H1 (cell line): ENCODE data around the gene TOR1AIP1.

Experiments
- GABPA ChIP-seq: IDR thresholded peaks from 2 replicates; pipeline ENCODE4 v1.6.1; 2011; ENCODE audit warnings: mild to moderate bottlenecking, low read length, moderate library complexity, borderline replicate concordance; ENCODE audit not compliant: insufficient read depth
- JUND ChIP-seq: IDR thresholded peaks from 2 replicates; pipeline ENCODE4 v1.6.1; 2011; ENCODE audit warnings: mild to moderate bottlenecking, improper control_type of control experiment, low read length
- MAFK ChIP-seq: IDR thresholded peaks from 2 replicates; pipeline ENCODE4 v1.6.1; 2012; ENCODE audit warnings: low read depth, mild to moderate bottlenecking, improper control_type of control experiment, low read length
- NRF1 ChIP-seq: IDR thresholded peaks from 2 replicates; pipeline ENCODE4 v1.6.1; 2011; ENCODE audit warnings: mild to moderate bottlenecking, low read depth, low read length, improper control_type of control experiment
- POLR2A ChIP-seq, 2 experiments: IDR thresholded peaks; 1 replicate in 1 of 2; 2 replicates in 1 of 2; pipeline ENCODE4 v1.6.1; 2011; ENCODE audit warnings: low read depth in 2 of 2, low read length in 2 of 2, mild to moderate bottlenecking in 2 of 2; ENCODE audit errors: control extremely low read depth in 1 of 2
- POLR2AphosphoS5 ChIP-seq: IDR thresholded peaks from 2 replicates; pipeline ENCODE4 v1.6.1; 2011; ENCODE audit warnings: low read depth, low read length
- TF ChIP-seq, protein P1 (sequence below), 3 experiments: IDR thresholded peaks; 1 replicate in 2 of 3; 2 replicates in 1 of 3; pipeline versions ENCODE4 v1.5.1 to v1.6.1; 2011; ENCODE audit warnings: low read length in 3 of 3, mild to moderate bottlenecking in 3 of 3, inconsistent platforms in 2 of 3, low read depth in 1 of 3, moderate library complexity in 1 of 3; ENCODE audit not compliant: insufficient read depth in 1 of 3; ENCODE audit errors: control extremely low read depth in 1 of 3
- TF ChIP-seq, protein P2 (sequence below): IDR thresholded peaks from 2 replicates; pipeline ENCODE4 v1.6.1; 2012; ENCODE audit warnings: low read length, inconsistent platforms

DNA sequence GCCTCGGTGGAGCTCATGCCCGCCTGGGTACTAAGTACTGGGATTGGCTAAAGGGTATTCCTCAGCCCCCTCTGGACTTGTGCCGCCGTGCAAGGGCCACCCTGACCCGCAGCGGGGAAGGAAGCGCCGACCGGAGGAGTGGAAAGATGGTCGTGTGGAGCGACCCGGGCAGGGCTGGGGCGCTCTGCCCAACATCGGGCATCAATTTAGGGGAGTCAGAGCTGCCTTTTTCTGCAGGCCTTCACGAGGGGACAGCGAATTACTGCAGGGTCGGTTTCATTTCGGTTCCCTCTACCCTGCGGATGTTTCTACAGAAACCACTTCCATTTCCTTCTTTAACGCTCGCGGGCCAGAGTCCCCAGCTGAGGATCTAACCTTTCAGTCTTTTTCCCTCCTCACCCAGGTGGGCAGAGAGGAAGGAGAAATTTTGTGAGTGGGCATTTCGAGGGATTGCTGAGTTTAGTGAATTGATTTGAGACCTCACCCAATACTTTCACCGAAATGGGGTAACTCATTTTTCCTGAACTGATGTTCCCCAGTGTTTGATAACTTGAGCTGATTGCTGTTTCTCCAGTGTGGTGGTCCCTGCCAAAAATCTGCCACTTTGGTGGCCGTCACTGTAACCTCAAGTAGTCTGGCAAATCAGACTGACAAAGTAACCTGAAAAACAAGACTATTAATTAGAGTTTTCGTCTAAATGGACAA, 1.1 kb downstream of the TOR1AIP1 start:
- TF ChIP-seq, protein P1, sequence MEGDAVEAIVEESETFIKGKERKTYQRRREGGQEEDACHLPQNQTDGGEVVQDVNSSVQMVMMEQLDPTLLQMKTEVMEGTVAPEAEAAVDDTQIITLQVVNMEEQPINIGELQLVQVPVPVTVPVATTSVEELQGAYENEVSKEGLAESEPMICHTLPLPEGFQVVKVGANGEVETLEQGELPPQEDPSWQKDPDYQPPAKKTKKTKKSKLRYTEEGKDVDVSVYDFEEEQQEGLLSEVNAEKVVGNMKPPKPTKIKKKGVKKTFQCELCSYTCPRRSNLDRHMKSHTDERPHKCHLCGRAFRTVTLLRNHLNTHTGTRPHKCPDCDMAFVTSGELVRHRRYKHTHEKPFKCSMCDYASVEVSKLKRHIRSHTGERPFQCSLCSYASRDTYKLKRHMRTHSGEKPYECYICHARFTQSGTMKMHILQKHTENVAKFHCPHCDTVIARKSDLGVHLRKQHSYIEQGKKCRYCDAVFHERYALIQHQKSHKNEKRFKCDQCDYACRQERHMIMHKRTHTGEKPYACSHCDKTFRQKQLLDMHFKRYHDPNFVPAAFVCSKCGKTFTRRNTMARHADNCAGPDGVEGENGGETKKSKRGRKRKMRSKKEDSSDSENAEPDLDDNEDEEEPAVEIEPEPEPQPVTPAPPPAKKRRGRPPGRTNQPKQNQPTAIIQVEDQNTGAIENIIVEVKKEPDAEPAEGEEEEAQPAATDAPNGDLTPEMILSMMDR (IDR thresholded peaks at IDR 0.05; ENCODE audit: control extremely low read depth in 1 of 3, insufficient read depth in 1 of 3, low read depth in 1 of 3, low read length in 3 of 3) = no peak
- TF ChIP-seq MAFK (no peak), POLR2A (IDR thresholded peaks at IDR 0.05; ENCODE audit: control extremely low read depth in 1 of 2, low read depth in 2 of 2, low read length in 2 of 2) (no peak; a peak in 1 of 3 replicates), POLR2AphosphoS5 (no peak), JUND (no peak), GABPA (no peak), NRF1 (no peak)
- TF ChIP-seq, protein P2, sequence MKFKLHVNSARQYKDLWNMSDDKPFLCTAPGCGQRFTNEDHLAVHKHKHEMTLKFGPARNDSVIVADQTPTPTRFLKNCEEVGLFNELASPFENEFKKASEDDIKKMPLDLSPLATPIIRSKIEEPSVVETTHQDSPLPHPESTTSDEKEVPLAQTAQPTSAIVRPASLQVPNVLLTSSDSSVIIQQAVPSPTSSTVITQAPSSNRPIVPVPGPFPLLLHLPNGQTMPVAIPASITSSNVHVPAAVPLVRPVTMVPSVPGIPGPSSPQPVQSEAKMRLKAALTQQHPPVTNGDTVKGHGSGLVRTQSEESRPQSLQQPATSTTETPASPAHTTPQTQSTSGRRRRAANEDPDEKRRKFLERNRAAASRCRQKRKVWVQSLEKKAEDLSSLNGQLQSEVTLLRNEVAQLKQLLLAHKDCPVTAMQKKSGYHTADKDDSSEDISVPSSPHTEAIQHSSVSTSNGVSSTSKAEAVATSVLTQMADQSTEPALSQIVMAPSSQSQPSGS = no peak
